Stomach smooth muscle (tissue), 2 donors: ENCODE data around the gene SUMF1.

Source experiments
- H3K27ac ChIP-seq: one replicate; pipeline ENCODE4 v1.7.0; 2013; ENCODE audit warnings: mild to moderate bottlenecking, low read length, inconsistent platforms
- H3K27me3 ChIP-seq, 2 donors: one replicate each; pipeline ENCODE4 v1.7.0; 2013; ENCODE audit warnings: low read length in 2 of 2; ENCODE audit not compliant: insufficient read depth in 2 of 2, control insufficient read depth in 1 of 2
- H3K36me3 ChIP-seq, 2 donors: one replicate each; pipeline ENCODE4 v1.7.0; 2013; ENCODE audit warnings: low read length in 2 of 2; ENCODE audit not compliant: control insufficient read depth in 2 of 2, insufficient read depth in 2 of 2
- H3K4me1 ChIP-seq: one replicate; pipeline ENCODE4 v1.7.0; 2013; ENCODE audit warnings: low read length; ENCODE audit not compliant: control insufficient read depth, insufficient read depth
- H3K4me3 ChIP-seq, 2 donors: one replicate each; pipeline ENCODE4 v1.7.0; 2013; ENCODE audit warnings: low read length in 2 of 2
- H3K9ac ChIP-seq, 2 donors: one replicate each; pipeline ENCODE4 v1.7.0; 2013; ENCODE audit warnings: low read length in 2 of 2, mild to moderate bottlenecking in 1 of 2
- H3K9me3 ChIP-seq, 2 donors: one replicate each; pipeline ENCODE4 v1.7.0; 2013; ENCODE audit warnings: low read length in 2 of 2; ENCODE audit not compliant: control insufficient read depth in 2 of 2
- donor health status: healthy.
- donor health status: Pancreatic carcinoma.

The SUMF1 gene

DNA sequence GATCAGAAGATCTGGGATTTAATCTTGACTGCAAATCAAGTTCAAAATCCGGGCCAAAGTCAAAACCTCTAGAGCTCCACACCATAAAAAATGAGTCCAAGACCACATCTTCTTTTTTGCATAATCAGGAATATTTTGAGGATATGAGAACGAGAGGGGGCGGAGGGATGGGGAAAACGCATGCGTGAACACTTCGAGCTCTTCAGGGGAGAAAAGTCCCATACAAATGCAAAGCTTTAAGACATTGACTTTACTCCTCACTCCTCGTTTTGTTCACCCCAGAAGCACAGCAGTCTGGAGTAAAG is 68.2 kb downstream of the SUMF1 start:
- no peak overlapping the region for H3K27ac ChIP-seq
- no peak overlapping the region for H3K9ac ChIP-seq
- H3K36me3 ChIP-seq, result peaks cover 3 to 8% of the 10 kb centered on the region in 2 donors
- no peaks in the 10 kb centered on the region for H3K27me3 ChIP-seq
- no peak overlapping the region for H3K4me3 ChIP-seq
- H3K9me3 ChIP-seq, result no peaks in the 10 kb centered on the region
- H3K4me1 ChIP-seq, result no peaks in the 10 kb centered on the region

DNA sequence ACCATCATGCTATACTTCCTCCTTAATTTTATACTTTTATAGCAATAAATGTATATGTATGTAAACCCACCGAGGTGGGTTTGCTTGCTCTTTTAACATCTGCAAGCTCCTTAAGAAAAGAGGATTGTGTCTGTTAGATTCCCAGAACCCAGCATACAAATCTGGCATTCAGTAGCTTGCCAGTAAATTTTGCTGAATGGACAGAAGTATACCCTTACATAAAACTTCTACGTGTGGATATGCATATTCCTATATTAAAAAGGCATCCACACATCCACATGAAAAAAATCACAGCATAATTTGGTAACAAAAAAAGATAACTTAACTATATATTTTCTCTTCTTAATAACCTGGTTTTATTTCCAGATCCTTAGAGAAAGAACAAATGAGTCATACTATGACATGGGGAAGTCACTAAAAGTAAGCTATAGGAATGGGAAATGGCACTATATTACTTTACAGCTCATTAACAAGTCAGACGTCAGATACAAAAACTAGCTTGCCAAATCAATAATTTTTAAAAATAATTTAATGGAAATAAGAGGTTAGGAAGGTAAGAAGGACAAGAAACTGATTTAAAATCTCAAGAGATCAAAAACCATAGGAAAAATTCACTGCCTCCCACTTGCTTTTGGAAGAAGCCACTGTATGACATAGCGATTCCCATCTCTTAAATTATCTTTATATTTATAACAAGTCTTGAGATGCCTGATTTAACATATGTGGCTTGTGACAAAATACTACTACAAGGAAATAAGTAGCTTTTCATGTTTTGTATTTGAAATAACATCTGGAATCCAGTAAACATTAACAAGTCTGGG is 68.7 kb downstream of the SUMF1 start:
- Histone ChIP-seq H3K9ac (no peak overlapping the region), H3K4me1 (no peaks in the 10 kb centered on the region), H3K36me3 (peaks cover 0 to 7% of the 10 kb centered on the region in 2 donors), H3K27ac (no peak overlapping the region), H3K4me3 (no peak overlapping the region), H3K27me3 (no peaks in the 10 kb centered on the region), H3K9me3 (no peaks in the 10 kb centered on the region)

DNA sequence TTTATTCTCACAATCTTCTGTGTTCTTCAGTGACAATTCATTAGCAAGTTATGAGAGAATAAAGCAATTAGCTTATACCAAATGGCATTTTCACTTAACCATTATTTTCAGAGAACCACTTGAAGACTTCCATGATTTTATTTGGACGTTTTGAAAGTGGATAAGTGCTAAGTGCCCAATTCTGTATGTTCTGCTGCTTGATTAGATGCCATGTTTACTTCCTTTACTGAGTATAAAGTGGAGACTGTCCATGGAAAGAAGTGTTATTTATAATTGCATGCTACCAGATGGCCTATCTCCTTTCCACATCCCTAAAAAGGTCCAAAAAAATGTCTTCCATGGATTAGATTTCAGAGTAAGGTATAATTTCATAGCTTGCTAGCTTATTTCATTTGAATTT is 69.6 kb downstream of the SUMF1 start:
- Histone ChIP-seq H3K27me3 (no peaks in the 10 kb centered on the region), H3K27ac (no peak overlapping the region), H3K36me3 (peaks cover 0 to 6% of the 10 kb centered on the region in 2 donors), H3K9ac (no peak overlapping the region), H3K4me3 (no peak overlapping the region), H3K9me3 (no peaks in the 10 kb centered on the region), H3K4me1 (no peaks in the 10 kb centered on the region)

DNA sequence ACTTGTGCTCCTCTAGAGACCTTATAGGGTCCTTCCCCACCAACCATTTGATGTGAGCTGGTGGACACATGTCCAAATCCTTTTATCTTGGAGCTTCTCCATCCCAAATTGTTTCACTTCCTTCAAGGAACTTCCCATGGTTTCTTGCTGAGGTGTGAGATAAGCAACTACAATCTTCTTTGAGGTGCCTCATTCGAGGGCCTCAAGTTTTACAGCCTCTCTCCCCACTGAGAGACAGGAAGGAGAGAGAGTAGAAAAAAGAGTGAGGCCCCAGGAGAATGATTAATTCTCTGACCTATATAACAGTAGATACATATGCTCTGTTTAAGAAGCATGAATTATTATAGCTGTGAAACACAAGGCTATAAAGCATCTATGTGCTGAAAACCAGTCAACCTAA is 70.5 kb downstream of the SUMF1 start:
- no peak overlapping the region for H3K27ac ChIP-seq
- H3K9me3 ChIP-seq, result no peaks in the 10 kb centered on the region

DNA sequence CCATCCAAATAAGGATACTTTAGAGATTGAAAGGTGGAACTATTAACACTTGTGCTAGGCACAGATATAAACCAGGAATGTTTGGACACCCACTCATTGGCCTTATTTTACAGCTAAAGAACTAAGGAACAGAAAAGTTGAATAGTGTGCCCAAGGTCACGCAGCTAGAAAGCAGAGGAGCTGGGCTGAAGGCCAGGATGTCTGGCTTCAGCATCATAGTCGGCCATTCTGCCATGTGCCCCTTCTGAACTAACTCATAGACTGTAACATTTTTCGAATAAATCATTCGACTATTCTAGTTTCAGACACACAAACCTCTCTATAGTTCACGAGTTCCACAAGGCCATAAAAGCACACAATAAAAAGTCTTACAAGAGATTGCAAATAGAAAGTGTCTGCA is 71.1 kb downstream of the SUMF1 start:
- H3K27me3 ChIP-seq, result no peaks in the 10 kb centered on the region
- no peaks in the 10 kb centered on the region for H3K36me3 ChIP-seq
- H3K4me3 ChIP-seq, result no peak overlapping the region
- H3K4me1 ChIP-seq, result no peaks in the 10 kb centered on the region
- no peaks in the 10 kb centered on the region for H3K9me3 ChIP-seq
- no peak overlapping the region for H3K9ac ChIP-seq
- H3K27ac ChIP-seq, result no peak overlapping the region

More for the DNA sequence above, 70.5 kb downstream of the SUMF1 start:
- Histone ChIP-seq H3K27me3 (no peaks in the 10 kb centered on the region), H3K9ac (no peak overlapping the region), H3K4me1 (no peaks in the 10 kb centered on the region), H3K36me3 (no peaks in the 10 kb centered on the region), H3K4me3 (no peak overlapping the region)

DNA sequence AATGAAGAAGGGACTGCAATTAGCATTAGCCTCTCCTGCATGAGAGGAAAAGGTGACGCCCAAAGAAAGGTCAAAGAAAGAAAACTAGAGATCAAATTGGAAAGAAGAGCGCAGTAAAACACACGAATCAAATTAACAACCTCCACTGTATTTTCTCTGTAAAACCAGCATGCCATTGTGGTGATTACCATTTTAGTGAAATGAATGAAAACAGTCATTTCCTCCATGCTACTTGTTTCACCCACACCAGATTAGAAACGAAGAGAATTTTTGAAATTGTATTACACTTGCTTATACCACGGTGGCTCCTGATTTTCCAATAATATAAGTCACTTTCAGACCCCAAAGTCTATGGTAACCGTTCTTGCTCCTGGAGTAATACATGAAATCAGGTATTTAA is 71.6 kb downstream of the SUMF1 start:
- Histone ChIP-seq H3K36me3 (no peaks in the 10 kb centered on the region), H3K9ac (no peak overlapping the region), H3K4me1 (no peaks in the 10 kb centered on the region), H3K27me3 (no peaks in the 10 kb centered on the region), H3K27ac (no peak overlapping the region), H3K4me3 (no peak overlapping the region), H3K9me3 (no peaks in the 10 kb centered on the region)

DNA sequence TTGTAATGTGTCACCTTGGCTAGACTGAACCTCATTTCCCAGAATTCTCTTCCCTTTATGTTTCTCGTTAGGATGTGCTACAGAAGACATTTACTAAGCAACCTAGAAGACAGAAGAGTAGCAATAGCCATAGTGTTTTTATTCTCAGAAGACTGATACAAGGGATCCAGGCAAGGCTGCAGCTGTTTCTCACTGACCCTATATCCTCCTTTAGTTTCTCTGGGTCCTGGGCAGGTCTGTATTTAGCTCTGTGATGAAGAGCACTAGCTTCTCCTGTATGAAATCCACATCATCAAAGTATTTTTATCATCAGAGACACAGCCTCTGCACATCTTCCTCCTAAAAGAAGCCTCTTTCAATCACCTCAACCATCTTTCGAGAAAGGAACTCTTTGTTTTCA is 72.5 kb downstream of the SUMF1 start:
- Histone ChIP-seq H3K9me3 (no peaks in the 10 kb centered on the region), H3K4me3 (no peak overlapping the region), H3K36me3 (no peaks in the 10 kb centered on the region), H3K27me3 (no peaks in the 10 kb centered on the region), H3K9ac (no peak overlapping the region), H3K27ac (no peak overlapping the region), H3K4me1 (no peaks in the 10 kb centered on the region)

DNA sequence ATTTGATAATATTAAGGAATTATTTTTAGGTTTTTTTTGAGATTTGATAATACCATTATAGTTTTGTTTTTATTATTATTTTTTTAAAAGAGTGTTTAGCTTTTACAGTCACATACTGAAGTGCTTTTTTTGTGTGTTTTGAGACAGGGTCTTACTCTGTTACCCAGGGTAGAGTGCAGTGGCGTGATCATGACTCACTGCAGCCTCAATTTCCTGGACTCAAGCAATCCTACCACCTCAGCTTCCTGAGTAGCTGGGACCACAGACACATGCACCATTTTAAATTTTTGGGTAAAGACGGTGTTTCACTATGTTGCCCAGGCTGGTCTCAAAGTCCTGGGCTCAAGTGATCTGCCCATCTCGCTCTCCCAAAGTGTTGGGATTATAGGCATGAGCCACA is 73.0 kb downstream of the SUMF1 start:
- Histone ChIP-seq H3K4me3 (no peak overlapping the region), H3K9me3 (no peaks in the 10 kb centered on the region), H3K4me1 (no peaks in the 10 kb centered on the region), H3K9ac (no peak overlapping the region), H3K27ac (no peak overlapping the region), H3K36me3 (no peaks in the 10 kb centered on the region), H3K27me3 (no peaks in the 10 kb centered on the region)

DNA sequence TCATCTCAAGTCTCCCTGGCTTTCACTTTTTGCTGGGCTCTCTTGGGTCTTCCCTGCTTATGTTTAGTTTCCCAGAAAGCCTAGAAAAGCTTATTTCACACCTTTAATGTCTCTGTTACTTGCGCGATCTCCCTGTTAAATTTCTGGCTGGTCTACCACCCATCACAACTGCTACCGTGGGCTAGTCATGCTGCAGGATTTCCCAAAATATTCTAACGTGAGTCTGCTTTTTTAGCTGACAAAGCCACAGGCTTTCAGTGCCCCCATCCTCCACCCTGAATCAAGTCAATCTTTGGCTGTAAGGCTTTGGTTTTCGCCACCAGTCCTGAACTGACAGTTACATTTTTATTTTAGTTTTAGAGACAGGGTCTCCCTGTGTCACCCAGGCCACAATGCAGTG is 74.1 kb downstream of the SUMF1 start:
- Histone ChIP-seq H3K36me3 (no peaks in the 10 kb centered on the region), H3K9ac (no peak overlapping the region), H3K4me3 (no peak overlapping the region), H3K9me3 (no peaks in the 10 kb centered on the region), H3K27ac (no peak overlapping the region), H3K27me3 (no peaks in the 10 kb centered on the region), H3K4me1 (no peaks in the 10 kb centered on the region)

DNA sequence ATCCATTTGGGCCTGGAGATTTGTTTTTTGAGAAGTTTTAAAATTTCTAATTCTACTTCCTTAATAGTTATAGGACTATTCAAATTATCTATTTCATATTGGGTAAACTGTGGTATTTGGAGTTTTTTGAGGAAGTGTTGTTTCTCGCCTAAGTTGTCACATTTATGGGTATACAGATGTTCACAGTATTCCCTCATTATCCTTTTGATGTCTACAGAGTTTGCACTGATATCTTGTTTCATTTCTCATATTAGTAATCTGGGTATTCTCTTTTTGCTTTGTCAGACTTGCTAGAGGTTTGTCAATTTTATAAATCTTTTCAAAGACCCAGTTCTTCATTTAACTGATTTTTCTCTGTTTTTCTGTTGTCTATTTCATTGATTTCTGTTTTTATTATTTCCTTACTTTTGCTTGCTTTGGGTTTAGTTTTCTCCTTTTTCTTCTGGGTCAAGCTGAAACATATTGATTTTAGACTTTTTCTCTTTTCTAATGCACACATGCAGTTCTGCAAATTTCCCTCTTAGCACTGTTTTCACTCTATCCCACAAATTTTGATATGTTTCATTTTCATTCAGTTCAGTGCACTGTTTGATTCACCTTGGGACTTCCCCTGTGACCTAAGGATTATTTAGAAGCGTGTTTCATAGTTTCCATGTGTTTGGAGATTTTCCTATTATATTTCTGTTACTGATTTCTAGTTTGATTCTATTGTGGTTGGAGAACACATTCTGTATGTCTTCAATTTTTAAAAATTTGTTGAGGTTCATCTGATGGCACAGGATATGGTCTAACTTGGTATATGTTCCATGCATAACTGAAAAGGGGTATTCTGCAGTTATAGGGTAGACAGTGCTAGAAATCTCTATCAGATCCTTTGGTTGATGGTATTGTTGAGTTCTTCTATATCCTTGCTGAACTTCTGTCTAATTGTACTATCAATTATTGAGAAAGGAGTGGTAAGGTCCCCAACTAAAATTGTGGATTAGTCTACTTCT is 79.6 kb downstream of the SUMF1 start:
- H3K9ac ChIP-seq, result no peak overlapping the region

DNA sequence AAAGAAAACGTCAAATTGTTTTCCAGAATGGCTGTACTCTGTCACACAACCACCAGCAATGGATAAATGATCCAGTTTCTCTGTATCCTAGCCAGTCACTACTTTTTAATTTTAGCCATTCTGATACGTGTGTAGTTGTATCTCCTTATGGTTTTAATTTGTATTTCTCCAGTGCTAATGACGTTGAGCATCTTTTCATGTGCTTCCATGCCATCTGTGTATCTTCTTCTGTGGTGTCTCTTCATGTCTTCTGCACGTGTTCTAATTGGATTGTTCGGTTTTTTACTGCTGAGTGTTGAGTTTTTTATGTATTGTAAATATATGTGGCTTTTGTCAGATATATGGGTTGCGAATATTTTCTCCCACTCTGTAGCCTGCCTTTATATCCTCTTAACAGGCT is 81.9 kb downstream of the SUMF1 start:
- H3K27me3 ChIP-seq, result no peaks in the 10 kb centered on the region
- no peak overlapping the region for H3K9ac ChIP-seq
- H3K4me1 ChIP-seq, result no peaks in the 10 kb centered on the region
- no peak overlapping the region for H3K27ac ChIP-seq
- no peaks in the 10 kb centered on the region for H3K9me3 ChIP-seq
- no peaks in the 10 kb centered on the region for H3K36me3 ChIP-seq
- H3K4me3 ChIP-seq, result no peak overlapping the region

More for the DNA sequence above, 79.6 kb downstream of the SUMF1 start:
- no peaks in the 10 kb centered on the region for H3K4me1 ChIP-seq
- H3K36me3 ChIP-seq, result no peaks in the 10 kb centered on the region
- no peak overlapping the region for H3K27ac ChIP-seq
- H3K27me3 ChIP-seq, result no peaks in the 10 kb centered on the region
- no peak overlapping the region for H3K4me3 ChIP-seq
- H3K9me3 ChIP-seq, result no peaks in the 10 kb centered on the region
